GM12878 (cell line): ENCODE data around the gene TICRR.

ENCODE experiments used
- CTCF ChIP-seq, 3 experiments: IDR thresholded peaks in 2 of 3; conservative IDR thresholded peaks in 1 of 3; 2 replicates each; pipeline ENCODE4 v1.5.1; 2011; ENCODE audit warnings: low read depth in 3 of 3, low read length in 3 of 3, mild to moderate bottlenecking in 3 of 3, control low read depth in 2 of 3, moderate library complexity in 2 of 3, inconsistent platforms in 1 of 3, mixed read lengths in 1 of 3; ENCODE audit not compliant: control insufficient read depth in 2 of 3, insufficient read depth in 1 of 3; ENCODE audit errors: extremely low read depth in 1 of 3
- FOXK2 ChIP-seq: fragments of 450-650 bp; IDR thresholded peaks from 2 replicates; pipeline ENCODE4 v1.6.1; 2017; ENCODE audit warnings: mild to moderate bottlenecking, moderate library complexity
- KDM1A ChIP-seq: fragments of 200-600 bp; sonication (generic); IDR thresholded peaks from 2 replicates; pipeline ENCODE4 v1.6.1; 2016; ENCODE audit warnings: borderline replicate concordance
- NFYA ChIP-seq: IDR thresholded peaks from 2 replicates; pipeline ENCODE4 v1.6.1; 2011; ENCODE audit warnings: low read depth, mild to moderate bottlenecking, low read length, improper control_type of control experiment, borderline replicate concordance
- YY1 ChIP-seq: IDR thresholded peaks from 2 replicates; pipeline ENCODE4 v1.6.1; 2011; ENCODE audit warnings: low read depth, mild to moderate bottlenecking, low read length

- no peak for TF ChIP-seq CTCF (IDR thresholded peaks at IDR 0.05 in 2 of 3, conservative IDR thresholded peaks at IDR 0.05 in 1 of 3; ENCODE audit: control insufficient read depth in 2 of 3, extremely low read depth in 1 of 3, insufficient read depth in 1 of 3, low read depth in 3 of 3, low read length in 3 of 3)
- TF ChIP-seq NFYA, result no peak
- no peak for TF ChIP-seq FOXK2
- TF ChIP-seq YY1, result no peak
- no peak for TF ChIP-seq KDM1A
Measured at GRCh38 chr15:89616228-89616627, 41.0 kb downstream of the TICRR start.
